ENCODE measurements around the gene SLIT1.

DNA sequence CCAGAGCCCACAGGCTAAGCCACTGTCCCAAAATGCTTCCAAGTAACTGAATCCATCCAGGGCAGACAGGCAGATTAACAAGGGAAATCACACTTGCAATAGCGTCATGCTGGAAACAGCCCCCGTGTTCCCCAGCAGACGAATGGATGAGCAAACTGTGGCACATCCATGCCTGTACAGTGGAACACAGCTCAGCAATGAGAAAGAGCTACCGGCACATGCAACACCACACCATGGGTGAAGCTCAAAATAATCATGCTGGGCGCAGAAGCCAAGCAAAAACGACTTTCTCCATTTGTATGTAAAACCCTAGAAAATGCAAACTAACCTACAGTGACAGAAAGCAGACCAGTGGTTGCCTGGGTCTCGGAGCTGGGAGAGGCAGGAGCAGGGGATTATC lies 153.1 kb downstream of the SLIT1 start:
- no peak for TF ChIP-seq SNAI2 (CRISPR knock-in tag; IDR thresholded peaks at IDR 0.05)
- TF ChIP-seq ARNTL (CRISPR knock-in tag; IDR thresholded peaks at IDR 0.05; ENCODE audit: borderline replicate concordance, low read depth), result no peak
- TF ChIP-seq, protein P1, sequence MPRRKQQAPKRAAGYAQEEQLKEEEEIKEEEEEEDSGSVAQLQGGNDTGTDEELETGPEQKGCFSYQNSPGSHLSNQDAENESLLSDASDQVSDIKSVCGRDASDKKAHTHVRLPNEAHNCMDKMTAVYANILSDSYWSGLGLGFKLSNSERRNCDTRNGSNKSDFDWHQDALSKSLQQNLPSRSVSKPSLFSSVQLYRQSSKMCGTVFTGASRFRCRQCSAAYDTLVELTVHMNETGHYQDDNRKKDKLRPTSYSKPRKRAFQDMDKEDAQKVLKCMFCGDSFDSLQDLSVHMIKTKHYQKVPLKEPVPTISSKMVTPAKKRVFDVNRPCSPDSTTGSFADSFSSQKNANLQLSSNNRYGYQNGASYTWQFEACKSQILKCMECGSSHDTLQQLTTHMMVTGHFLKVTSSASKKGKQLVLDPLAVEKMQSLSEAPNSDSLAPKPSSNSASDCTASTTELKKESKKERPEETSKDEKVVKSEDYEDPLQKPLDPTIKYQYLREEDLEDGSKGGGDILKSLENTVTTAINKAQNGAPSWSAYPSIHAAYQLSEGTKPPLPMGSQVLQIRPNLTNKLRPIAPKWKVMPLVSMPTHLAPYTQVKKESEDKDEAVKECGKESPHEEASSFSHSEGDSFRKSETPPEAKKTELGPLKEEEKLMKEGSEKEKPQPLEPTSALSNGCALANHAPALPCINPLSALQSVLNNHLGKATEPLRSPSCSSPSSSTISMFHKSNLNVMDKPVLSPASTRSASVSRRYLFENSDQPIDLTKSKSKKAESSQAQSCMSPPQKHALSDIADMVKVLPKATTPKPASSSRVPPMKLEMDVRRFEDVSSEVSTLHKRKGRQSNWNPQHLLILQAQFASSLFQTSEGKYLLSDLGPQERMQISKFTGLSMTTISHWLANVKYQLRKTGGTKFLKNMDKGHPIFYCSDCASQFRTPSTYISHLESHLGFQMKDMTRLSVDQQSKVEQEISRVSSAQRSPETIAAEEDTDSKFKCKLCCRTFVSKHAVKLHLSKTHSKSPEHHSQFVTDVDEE (CRISPR knock-in tag; IDR thresholded peaks at IDR 0.05), result no peak
- no peak for TF ChIP-seq ESRRG (CRISPR knock-in tag; IDR thresholded peaks at IDR 0.05)
- no peak for TF ChIP-seq ISL1 (CRISPR knock-in tag; IDR thresholded peaks at IDR 0.05)
- no peak for TF ChIP-seq RARB (CRISPR knock-in tag; IDR thresholded peaks at IDR 0.05)
- TF ChIP-seq, protein P2, sequence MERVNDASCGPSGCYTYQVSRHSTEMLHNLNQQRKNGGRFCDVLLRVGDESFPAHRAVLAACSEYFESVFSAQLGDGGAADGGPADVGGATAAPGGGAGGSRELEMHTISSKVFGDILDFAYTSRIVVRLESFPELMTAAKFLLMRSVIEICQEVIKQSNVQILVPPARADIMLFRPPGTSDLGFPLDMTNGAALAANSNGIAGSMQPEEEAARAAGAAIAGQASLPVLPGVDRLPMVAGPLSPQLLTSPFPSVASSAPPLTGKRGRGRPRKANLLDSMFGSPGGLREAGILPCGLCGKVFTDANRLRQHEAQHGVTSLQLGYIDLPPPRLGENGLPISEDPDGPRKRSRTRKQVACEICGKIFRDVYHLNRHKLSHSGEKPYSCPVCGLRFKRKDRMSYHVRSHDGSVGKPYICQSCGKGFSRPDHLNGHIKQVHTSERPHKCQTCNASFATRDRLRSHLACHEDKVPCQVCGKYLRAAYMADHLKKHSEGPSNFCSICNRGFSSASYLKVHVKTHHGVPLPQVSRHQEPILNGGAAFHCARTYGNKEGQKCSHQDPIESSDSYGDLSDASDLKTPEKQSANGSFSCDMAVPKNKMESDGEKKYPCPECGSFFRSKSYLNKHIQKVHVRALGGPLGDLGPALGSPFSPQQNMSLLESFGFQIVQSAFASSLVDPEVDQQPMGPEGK (CRISPR knock-in tag; IDR thresholded peaks at IDR 0.05; ENCODE audit: borderline replicate concordance), result no peak
- no peak for TF ChIP-seq ZFP30 (CRISPR knock-in tag; IDR thresholded peaks at IDR 0.05)
- no peak for TF ChIP-seq ZFP3 (CRISPR knock-in tag; IDR thresholded peaks at IDR 0.05)
- TF ChIP-seq, protein P3, sequence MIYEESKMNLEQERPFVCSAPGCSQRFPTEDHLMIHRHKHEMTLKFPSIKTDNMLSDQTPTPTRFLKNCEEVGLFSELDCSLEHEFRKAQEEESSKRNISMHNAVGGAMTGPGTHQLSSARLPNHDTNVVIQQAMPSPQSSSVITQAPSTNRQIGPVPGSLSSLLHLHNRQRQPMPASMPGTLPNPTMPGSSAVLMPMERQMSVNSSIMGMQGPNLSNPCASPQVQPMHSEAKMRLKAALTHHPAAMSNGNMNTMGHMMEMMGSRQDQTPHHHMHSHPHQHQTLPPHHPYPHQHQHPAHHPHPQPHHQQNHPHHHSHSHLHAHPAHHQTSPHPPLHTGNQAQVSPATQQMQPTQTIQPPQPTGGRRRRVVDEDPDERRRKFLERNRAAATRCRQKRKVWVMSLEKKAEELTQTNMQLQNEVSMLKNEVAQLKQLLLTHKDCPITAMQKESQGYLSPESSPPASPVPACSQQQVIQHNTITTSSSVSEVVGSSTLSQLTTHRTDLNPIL (CRISPR knock-in tag; IDR thresholded peaks at IDR 0.05; ENCODE audit: low read depth), result no peak
- TF ChIP-seq TOX (CRISPR knock-in tag; IDR thresholded peaks at IDR 0.05; ENCODE audit: borderline replicate concordance), result no peak
- no peak for TF ChIP-seq PPARA (CRISPR knock-in tag; IDR thresholded peaks at IDR 0.05; ENCODE audit: borderline replicate concordance)
